WTC11 (cell line): Measurements from ENCODE around the gene MON1A. TPM values are rescaled to one million over a fixed set of nuclear protein-coding genes. Genes with fewer than 3 reads are reported as not detected.

Experiments
- ATAC-seq: fragments of 200-7000 bp; cut with Tn5 transposase; 2 replicates; pipeline ENCODE4 v1.10.0; 2021; ENCODE audit warnings: mild to moderate bottlenecking, moderate library complexity
- Bru-seq: library from RNA; stranded (reverse); fragments of 400-500 nt; gene quantifications from one replicate; lab custom pipeline; 2021; lab: Mats Ljungman, UMichigan
- CTCF ChIA-PET: fragments of 300-600 bp; sonication (Branson Sonifier 250); formaldehyde crosslinking; loops from one replicate; lab custom pipeline; 2021; ENCODE audit warnings: antibody characterized with exemption; lab: Charles Lee
- POLR2A ChIA-PET: fragments of 350-600 bp; sonication (Branson Sonifier 250); formaldehyde crosslinking; loops from one replicate; lab custom pipeline; 2021; ENCODE audit warnings: antibody characterized with exemption; lab: Charles Lee
- DNase-seq: peaks from one replicate; pipeline ENCODE4 v3.0.0; 2021; ENCODE audit warnings: low spot score
- H3K27ac Mint-ChIP-seq: 2 replicates; pipeline ENCODE4 v1.8.0; 2021; ENCODE audit warnings: mixed read lengths
- H3K27me3 Mint-ChIP-seq: 2 replicates; pipeline ENCODE4 v1.8.0; 2021; ENCODE audit warnings: low read depth, mild to moderate bottlenecking, moderate library complexity, mixed read lengths
- H3K36me3 Mint-ChIP-seq: 2 replicates; pipeline ENCODE4 v1.8.0; 2021; ENCODE audit warnings: mixed read lengths
- H3K4me1 Mint-ChIP-seq: 2 replicates; pipeline ENCODE4 v1.8.0; 2022; ENCODE audit warnings: mixed read lengths
- H3K4me3 Mint-ChIP-seq: 2 replicates; pipeline ENCODE4 v1.8.0; 2021; ENCODE audit warnings: mild to moderate bottlenecking, moderate library complexity, mixed read lengths
- H3K9me3 Mint-ChIP-seq: 2 replicates; pipeline ENCODE4 v1.8.0; 2021; ENCODE audit warnings: mixed read lengths
- ATF2 ChIP-seq: sonication (generic); formaldehyde crosslinking; IDR thresholded peaks from 2 replicates; pipeline ENCODE4 v1.8.1; 2022; ENCODE audit warnings: low read depth, missing genetic modification reagents, borderline replicate concordance
- E2F5 ChIP-seq: sonication (generic); formaldehyde crosslinking; IDR thresholded peaks from 2 replicates; pipeline ENCODE4 v1.8.1; 2022; ENCODE audit warnings: mild to moderate bottlenecking, moderate library complexity, missing genetic modification reagents
- FOXJ3 ChIP-seq: sonication (generic); formaldehyde crosslinking; IDR thresholded peaks from 2 replicates; pipeline ENCODE4 v1.9.0; 2021; ENCODE audit warnings: missing genetic modification reagents, mild to moderate bottlenecking, borderline replicate concordance
- FOXP4 ChIP-seq: sonication (generic); formaldehyde crosslinking; IDR thresholded peaks from 2 replicates; pipeline ENCODE4 v1.8.0; 2022; ENCODE audit warnings: mild to moderate bottlenecking, missing genetic modification reagents
- MAX ChIP-seq: sonication (generic); formaldehyde crosslinking; IDR thresholded peaks from 2 replicates; pipeline ENCODE4 v1.8.0; 2022; ENCODE audit warnings: mild to moderate bottlenecking, missing genetic modification reagents
- NR2C2 ChIP-seq: sonication (generic); formaldehyde crosslinking; IDR thresholded peaks from 2 replicates; pipeline ENCODE4 v1.8.0; 2022; ENCODE audit warnings: mild to moderate bottlenecking, missing genetic modification reagents
- SP1 ChIP-seq: sonication (generic); formaldehyde crosslinking; conservative IDR thresholded peaks from 2 replicates; pipeline ENCODE4 v1.8.1; 2022; ENCODE audit warnings: missing genetic modification reagents
- STAT6 ChIP-seq: sonication (generic); formaldehyde crosslinking; conservative IDR thresholded peaks from 2 replicates; pipeline ENCODE4 v1.8.1; 2023; ENCODE audit warnings: mild to moderate bottlenecking, low read depth, missing genetic modification reagents, moderate library complexity
- TCF7 ChIP-seq: sonication (generic); formaldehyde crosslinking; IDR thresholded peaks from 2 replicates; pipeline ENCODE4 v1.8.0; 2022; ENCODE audit warnings: mild to moderate bottlenecking, low read depth, missing genetic modification reagents, moderate library complexity
- ZNF232 ChIP-seq: sonication (generic); formaldehyde crosslinking; IDR thresholded peaks from 2 replicates; pipeline ENCODE4 v1.8.0; 2022; ENCODE audit warnings: mild to moderate bottlenecking, missing genetic modification reagents
- ZNF416 ChIP-seq: fragments of 250-450 bp; sonication (Bioruptor Pico); IDR thresholded peaks from 2 replicates; pipeline ENCODE4 v1.9.0; 2021; ENCODE audit warnings: mild to moderate bottlenecking, inconsistent platforms
- ZNF671 ChIP-seq: fragments of 250-450 bp; sonication (Bioruptor Pico); IDR thresholded peaks from 2 replicates; pipeline ENCODE4 v1.8.0; 2021; ENCODE audit warnings: mild to moderate bottlenecking
- long read RNA-seq, 3 experiments: library from RNA in 1 of 3; library from capped mRNA in 1 of 3; library from polyadenylated mRNA in 1 of 3; unstranded in 2 of 3; stranded (forward) in 1 of 3; transcript quantifications; one replicate each; pipeline ENCODE4 v2.0.0, GENCODE V29; 2021
- total RNA-seq: library from RNA; stranded (reverse); gene quantifications from 3 replicates; pipeline ENCODE4 v1.2.3, GENCODE V29; 2021
- TF ChIP-seq, protein P1 (sequence below): sonication (generic); formaldehyde crosslinking; IDR thresholded peaks from 2 replicates; pipeline ENCODE4 v1.8.0; 2023; ENCODE audit warnings: missing genetic modification reagents, mild to moderate bottlenecking, borderline replicate concordance
- TF ChIP-seq, protein P2 (sequence below): sonication (generic); formaldehyde crosslinking; IDR thresholded peaks from 2 replicates; pipeline ENCODE4 v1.8.1; 2023; ENCODE audit warnings: mild to moderate bottlenecking, missing genetic modification reagents, moderate library complexity
- TF ChIP-seq, protein P3 (sequence below): fragments of 250-450 bp; sonication (Bioruptor Pico); IDR thresholded peaks from 2 replicates; pipeline ENCODE4 v1.9.0; 2021; ENCODE audit warnings: mild to moderate bottlenecking
- TF ChIP-seq, protein P4 (sequence below): sonication (generic); formaldehyde crosslinking; IDR thresholded peaks from 2 replicates; pipeline ENCODE4 v1.8.0; 2023; ENCODE audit warnings: missing genetic modification reagents

Gene MON1A
- total RNA-seq (6.6 to 8.6 TPM (median 7.0 TPM) in 3 replicates), Bru-seq, nascent RNA (percentile 41 among the genes with signal in this experiment)
- long read RNA-seq, experiment 1, transcript MON1A-201 (6 exons, 2,370 nt), result major isoform, 35 of 54 reads
- long read RNA-seq, experiment 1, partial matches to known transcripts, result 8 of 54 reads
- long read RNA-seq, experiment 1, other reads (novel, unspliced or antisense), result 8 of 54 reads
- long read RNA-seq, experiment 2, partial matches to known transcripts, result 2 of 8 reads
- long read RNA-seq, experiment 2, other reads (novel, unspliced or antisense), result 2 of 8 reads
- long read RNA-seq, experiment 3, partial matches to known transcripts, result 0 of 5 reads
- long read RNA-seq, experiment 3, other reads (novel, unspliced or antisense), result 3 of 5 reads

DNA sequence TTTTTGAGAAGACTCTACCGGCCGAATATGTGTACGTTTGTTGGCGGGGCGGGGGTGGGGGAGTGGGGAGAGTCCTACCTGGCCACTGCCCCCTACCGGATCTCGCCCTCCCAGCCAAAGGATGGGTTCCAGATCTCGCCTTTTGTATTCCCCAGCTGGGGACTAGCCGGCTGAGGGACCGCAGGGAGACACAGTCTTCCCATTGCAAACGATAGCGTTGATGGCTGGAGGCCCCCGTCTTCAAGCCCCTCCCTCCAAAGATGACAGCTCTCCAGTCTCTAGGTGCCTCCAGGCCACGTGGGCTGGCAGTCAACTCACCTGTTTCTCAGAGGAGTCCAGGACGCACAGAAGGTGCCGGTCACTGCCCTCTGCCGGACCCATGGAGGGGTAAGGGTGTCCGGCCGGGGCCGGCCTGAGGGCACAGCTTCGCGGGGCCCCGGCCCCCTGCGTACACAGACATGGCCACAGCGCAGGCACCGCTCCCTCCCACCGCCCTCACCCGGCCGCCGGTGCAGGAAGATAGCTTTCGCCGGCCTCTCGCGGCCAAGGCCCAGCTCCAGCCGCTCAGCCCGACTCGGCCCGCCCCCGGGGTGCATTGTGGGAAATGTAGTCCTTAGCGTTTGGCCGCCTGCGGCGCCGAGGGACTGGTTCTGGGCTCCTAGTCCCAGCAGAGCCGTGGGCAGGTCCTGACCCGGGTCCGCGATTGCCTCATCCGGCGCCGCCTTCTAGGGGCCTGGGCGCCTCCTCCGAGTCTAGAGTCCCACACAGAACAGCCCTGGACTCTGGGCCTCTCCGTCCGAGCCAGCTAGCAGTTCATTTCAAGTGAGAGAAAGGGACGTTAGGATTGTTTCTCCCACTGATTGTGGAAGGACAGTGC, at the start of gene MON1A:
Gene MON1A, minus strand, starts transcription at position 521 of the 877 bp plus-strand sequence. CDS start 16,465 bp downstream, outside the sequence.
- Mint-ChIP-seq H3K4me3 (peak within 1 kb of the TSS; percentile 90), H3K4me1 (peaks cover 25% of the 10 kb centered on the region), H3K9me3 (no peaks in the 10 kb centered on the region), H3K27me3 (no peaks in the 10 kb centered on the region), H3K27ac (peak within 1 kb of the TSS; percentile 98), H3K36me3 (no peaks in the 10 kb centered on the region)
- DNase-seq, result peak; percentile 99
- POLR2A ChIA-PET, result interaction anchor here (0.6 to 2.6 kb wide), 8 partner anchors 11 to 258 kb away, joined by 3 to 31 read pairs (median 4); partner anchors contain the start of genes INKA1 and RBM6
- CTCF ChIA-PET, result interaction anchor here (0.9 to 3.3 kb wide), 33 partner anchors 9 to 459 kb away, joined by 3 to 88 read pairs (median 5); partner anchors contain the start of genes DAG1, INKA1, MST1R and RBM6
- peak; percentile 87 for ATAC-seq
- TF ChIP-seq ZNF671 (no peak), NR2C2 (no peak), ATF2 (CRISPR knock-in tag) (no peak), SP1 (CRISPR knock-in tag) (peak; percentile 89), FOXJ3 (CRISPR knock-in tag) (no peak), STAT6 (no peak), ZNF232 (no peak), ZNF416 (no peak), MAX (CRISPR knock-in tag) (peak; percentile 91), FOXP4 (CRISPR knock-in tag) (no peak; the same call in 1 of the 2 replicates), TCF7 (CRISPR knock-in tag) (no peak), E2F5 (CRISPR knock-in tag) (peak; percentile 78; the same call in 1 of the 2 replicates)
- TF ChIP-seq, protein P1, sequence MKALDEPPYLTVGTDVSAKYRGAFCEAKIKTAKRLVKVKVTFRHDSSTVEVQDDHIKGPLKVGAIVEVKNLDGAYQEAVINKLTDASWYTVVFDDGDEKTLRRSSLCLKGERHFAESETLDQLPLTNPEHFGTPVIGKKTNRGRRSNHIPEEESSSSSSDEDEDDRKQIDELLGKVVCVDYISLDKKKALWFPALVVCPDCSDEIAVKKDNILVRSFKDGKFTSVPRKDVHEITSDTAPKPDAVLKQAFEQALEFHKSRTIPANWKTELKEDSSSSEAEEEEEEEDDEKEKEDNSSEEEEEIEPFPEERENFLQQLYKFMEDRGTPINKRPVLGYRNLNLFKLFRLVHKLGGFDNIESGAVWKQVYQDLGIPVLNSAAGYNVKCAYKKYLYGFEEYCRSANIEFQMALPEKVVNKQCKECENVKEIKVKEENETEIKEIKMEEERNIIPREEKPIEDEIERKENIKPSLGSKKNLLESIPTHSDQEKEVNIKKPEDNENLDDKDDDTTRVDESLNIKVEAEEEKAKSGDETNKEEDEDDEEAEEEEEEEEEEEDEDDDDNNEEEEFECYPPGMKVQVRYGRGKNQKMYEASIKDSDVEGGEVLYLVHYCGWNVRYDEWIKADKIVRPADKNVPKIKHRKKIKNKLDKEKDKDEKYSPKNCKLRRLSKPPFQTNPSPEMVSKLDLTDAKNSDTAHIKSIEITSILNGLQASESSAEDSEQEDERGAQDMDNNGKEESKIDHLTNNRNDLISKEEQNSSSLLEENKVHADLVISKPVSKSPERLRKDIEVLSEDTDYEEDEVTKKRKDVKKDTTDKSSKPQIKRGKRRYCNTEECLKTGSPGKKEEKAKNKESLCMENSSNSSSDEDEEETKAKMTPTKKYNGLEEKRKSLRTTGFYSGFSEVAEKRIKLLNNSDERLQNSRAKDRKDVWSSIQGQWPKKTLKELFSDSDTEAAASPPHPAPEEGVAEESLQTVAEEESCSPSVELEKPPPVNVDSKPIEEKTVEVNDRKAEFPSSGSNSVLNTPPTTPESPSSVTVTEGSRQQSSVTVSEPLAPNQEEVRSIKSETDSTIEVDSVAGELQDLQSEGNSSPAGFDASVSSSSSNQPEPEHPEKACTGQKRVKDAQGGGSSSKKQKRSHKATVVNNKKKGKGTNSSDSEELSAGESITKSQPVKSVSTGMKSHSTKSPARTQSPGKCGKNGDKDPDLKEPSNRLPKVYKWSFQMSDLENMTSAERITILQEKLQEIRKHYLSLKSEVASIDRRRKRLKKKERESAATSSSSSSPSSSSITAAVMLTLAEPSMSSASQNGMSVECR (CRISPR knock-in tag), result peak; percentile 86; the same call in 1 of the 2 replicates
- TF ChIP-seq, protein P2, sequence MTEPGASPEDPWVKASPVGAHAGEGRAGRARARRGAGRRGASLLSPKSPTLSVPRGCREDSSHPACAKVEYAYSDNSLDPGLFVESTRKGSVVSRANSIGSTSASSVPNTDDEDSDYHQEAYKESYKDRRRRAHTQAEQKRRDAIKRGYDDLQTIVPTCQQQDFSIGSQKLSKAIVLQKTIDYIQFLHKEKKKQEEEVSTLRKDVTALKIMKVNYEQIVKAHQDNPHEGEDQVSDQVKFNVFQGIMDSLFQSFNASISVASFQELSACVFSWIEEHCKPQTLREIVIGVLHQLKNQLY (CRISPR knock-in tag), result no peak
- TF ChIP-seq, protein P3, sequence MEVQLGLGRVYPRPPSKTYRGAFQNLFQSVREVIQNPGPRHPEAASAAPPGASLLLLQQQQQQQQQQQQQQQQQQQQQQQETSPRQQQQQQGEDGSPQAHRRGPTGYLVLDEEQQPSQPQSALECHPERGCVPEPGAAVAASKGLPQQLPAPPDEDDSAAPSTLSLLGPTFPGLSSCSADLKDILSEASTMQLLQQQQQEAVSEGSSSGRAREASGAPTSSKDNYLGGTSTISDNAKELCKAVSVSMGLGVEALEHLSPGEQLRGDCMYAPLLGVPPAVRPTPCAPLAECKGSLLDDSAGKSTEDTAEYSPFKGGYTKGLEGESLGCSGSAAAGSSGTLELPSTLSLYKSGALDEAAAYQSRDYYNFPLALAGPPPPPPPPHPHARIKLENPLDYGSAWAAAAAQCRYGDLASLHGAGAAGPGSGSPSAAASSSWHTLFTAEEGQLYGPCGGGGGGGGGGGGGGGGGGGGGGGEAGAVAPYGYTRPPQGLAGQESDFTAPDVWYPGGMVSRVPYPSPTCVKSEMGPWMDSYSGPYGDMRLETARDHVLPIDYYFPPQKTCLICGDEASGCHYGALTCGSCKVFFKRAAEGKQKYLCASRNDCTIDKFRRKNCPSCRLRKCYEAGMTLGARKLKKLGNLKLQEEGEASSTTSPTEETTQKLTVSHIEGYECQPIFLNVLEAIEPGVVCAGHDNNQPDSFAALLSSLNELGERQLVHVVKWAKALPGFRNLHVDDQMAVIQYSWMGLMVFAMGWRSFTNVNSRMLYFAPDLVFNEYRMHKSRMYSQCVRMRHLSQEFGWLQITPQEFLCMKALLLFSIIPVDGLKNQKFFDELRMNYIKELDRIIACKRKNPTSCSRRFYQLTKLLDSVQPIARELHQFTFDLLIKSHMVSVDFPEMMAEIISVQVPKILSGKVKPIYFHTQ (CRISPR knock-in tag), result no peak
- TF ChIP-seq, protein P4, sequence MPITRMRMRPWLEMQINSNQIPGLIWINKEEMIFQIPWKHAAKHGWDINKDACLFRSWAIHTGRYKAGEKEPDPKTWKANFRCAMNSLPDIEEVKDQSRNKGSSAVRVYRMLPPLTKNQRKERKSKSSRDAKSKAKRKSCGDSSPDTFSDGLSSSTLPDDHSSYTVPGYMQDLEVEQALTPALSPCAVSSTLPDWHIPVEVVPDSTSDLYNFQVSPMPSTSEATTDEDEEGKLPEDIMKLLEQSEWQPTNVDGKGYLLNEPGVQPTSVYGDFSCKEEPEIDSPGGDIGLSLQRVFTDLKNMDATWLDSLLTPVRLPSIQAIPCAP (CRISPR knock-in tag), result no peak
